H1 (cell line): ENCODE results near the gene EPG5. TPM values are rescaled to one million over a fixed set of nuclear protein-coding genes. Genes with fewer than 3 reads are reported as not detected.

ENCODE experiments used
- CHD1 ChIP-seq: IDR thresholded peaks from 2 replicates; pipeline ENCODE4 v1.6.1; 2012; ENCODE audit warnings: low read depth, low read length, improper control_type of control experiment
- EP300 ChIP-seq, 2 experiments: IDR thresholded peaks; 1 replicate in 1 of 2; 2 replicates in 1 of 2; pipeline ENCODE4 v1.6.1; 2011 to 2012; ENCODE audit warnings: low read depth in 2 of 2, low read length in 2 of 2, mild to moderate bottlenecking in 2 of 2, borderline replicate concordance in 1 of 2, inconsistent platforms in 1 of 2, moderate library complexity in 1 of 2
- POLR2A ChIP-seq, 2 experiments: IDR thresholded peaks; 1 replicate in 1 of 2; 2 replicates in 1 of 2; pipeline ENCODE4 v1.6.1; 2011; ENCODE audit warnings: low read depth in 2 of 2, low read length in 2 of 2, mild to moderate bottlenecking in 2 of 2; ENCODE audit errors: control extremely low read depth in 1 of 2
- SIN3A ChIP-seq, 2 experiments: IDR thresholded peaks in 1 of 2; conservative IDR thresholded peaks in 1 of 2; 2 replicates each; pipeline ENCODE4 v1.6.1; 2011 to 2012; ENCODE audit warnings: low read length in 2 of 2, improper control_type of control experiment in 1 of 2, low read depth in 1 of 2, mild to moderate bottlenecking in 1 of 2
- SIX5 ChIP-seq: IDR thresholded peaks from 2 replicates; pipeline ENCODE4 v1.6.1; 2011; ENCODE audit warnings: mild to moderate bottlenecking, low read depth, low read length
- SP4 ChIP-seq: IDR thresholded peaks from 2 replicates; pipeline ENCODE4 v1.6.1; 2012; ENCODE audit warnings: low read length, inconsistent platforms
- polyA plus RNA-seq, 7 experiments: library from polyadenylated mRNA; depleted of rRNA in 3 of 7; stranded (reverse) in 5 of 7; unstranded in 2 of 7; fragments of >200 nt in 5 of 7; fragments of 200-250 nt in 2 of 7; gene quantifications; 1 replicate in 5 of 7; 2 replicates in 1 of 7; 4 replicates in 1 of 7; pipeline versions ENCODE4 v1.2.1 to v1.2.3, GENCODE V29; 2011 to 2013; ENCODE audit warnings: missing spikeins in 2 of 7, mixed read lengths in 2 of 7
- total RNA-seq: library from RNA; stranded (reverse); fragmentation: NEBNext Ultra II Directional; extraction: Animal tissue kit (Norgen Biotek cat#: 25700); gene quantifications from 2 replicates; pipeline ENCODE4 v1.2.1, GENCODE V29; 2021

Gene EPG5
- total and polyA plus RNA-seq, 2 of the 8 experiments (the other 6 are each of a cell fraction or from before 2014, with no cell fraction given): 14.1 to 18.3 TPM

DNA sequence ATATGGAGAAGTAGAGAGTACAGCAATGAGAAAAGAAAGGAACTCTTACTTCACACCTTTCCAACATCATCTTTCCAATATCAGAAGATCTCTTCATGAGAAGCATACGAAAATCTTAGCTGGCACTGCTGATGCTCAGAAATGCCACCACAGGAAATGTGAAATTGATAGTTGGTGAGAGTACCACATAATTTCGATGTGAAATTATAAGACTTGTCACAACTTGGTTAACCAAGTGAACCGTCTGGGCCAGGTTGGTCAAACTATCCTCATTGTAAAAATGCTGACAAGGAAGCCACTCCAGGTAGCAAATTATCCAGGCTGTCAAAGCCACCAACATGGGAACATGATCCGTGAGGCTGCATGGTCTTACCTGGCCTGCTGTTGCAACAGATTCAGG is 66.5 kb downstream of the EPG5 start (continued):
- TF ChIP-seq SIX5 (no peak), POLR2A (IDR thresholded peaks at IDR 0.05; ENCODE audit: control extremely low read depth in 1 of 2, low read depth in 2 of 2, low read length in 2 of 2) (no peak), SIN3A (conservative IDR thresholded peaks at IDR 0.05 in 1 of 2, IDR thresholded peaks at IDR 0.05 in 1 of 2; ENCODE audit: low read depth in 1 of 2, low read length in 2 of 2) (no peak), CHD1 (no peak), SP4 (no peak), EP300 (IDR thresholded peaks at IDR 0.05; ENCODE audit: borderline replicate concordance in 1 of 2, low read depth in 2 of 2, low read length in 2 of 2) (no peak)
